Coronary artery (tissue), 2 donors: ENCODE results near the gene LRRC4C.

Experiments used
- DNase-seq: peaks from one replicate; pipeline ENCODE4 v3.0.0-alpha.2; 2017; ENCODE audit warnings: low spot score
- H3K27ac ChIP-seq, 2 donors: fragments of 200-600 bp; sonication (generic); one replicate each; pipeline ENCODE4 v1.5.1; 2016 to 2019
- H3K4me3 ChIP-seq: fragments of 200-600 bp; sonication (generic); 2 replicates; pipeline ENCODE4 v1.5.1; 2016; ENCODE audit warnings: mild to moderate bottlenecking, moderate library complexity
- CTCF ChIP-seq: fragments of 200-600 bp; sonication (generic); IDR thresholded peaks from one replicate; pipeline ENCODE4 v1.5.1; 2019; ENCODE audit warnings: antibody characterized with exemption

Gene LRRC4C

GRCh38 chr11:41316751-41317150 lies 142.7 kb downstream of the LRRC4C start:
- no peak for TF ChIP-seq CTCF
- Histone ChIP-seq H3K27ac (no peak overlapping the region), H3K4me3 (no peak overlapping the region)
- no peak for DNase-seq

GRCh38 chr11:41313226-41313625 lies 146.2 kb downstream of the LRRC4C start:
- no peak for DNase-seq
- Histone ChIP-seq H3K4me3 (no peak overlapping the region), H3K27ac (no peak overlapping the region)
- TF ChIP-seq CTCF = no peak

- TF ChIP-seq CTCF = no peak
- H3K27ac ChIP-seq = no peak overlapping the region
- DNase-seq = no peak
- H3K4me3 ChIP-seq = no peak overlapping the region
These were observed 149.7 kb downstream of the LRRC4C start for GRCh38 chr11:41309716-41310115.

GRCh38 chr11:41309111-41309522 lies 150.3 kb downstream of the LRRC4C start:
- Histone ChIP-seq H3K27ac (no peak overlapping the region), H3K4me3 (no peak overlapping the region)
- DNase-seq = no peak
- TF ChIP-seq CTCF = no peak

GRCh38 chr11:41308286-41308685 lies 151.2 kb downstream of the LRRC4C start:
- H3K27ac ChIP-seq = no peak overlapping the region
- DNase-seq = no peak
- H3K4me3 ChIP-seq = no peak overlapping the region
- TF ChIP-seq CTCF = no peak

GRCh38 chr11:41307296-41308080 lies 152.0 kb downstream of the LRRC4C start:
- H3K27ac ChIP-seq = no peak overlapping the region
- TF ChIP-seq CTCF = no peak
- no peak overlapping the region for H3K4me3 ChIP-seq
- DNase-seq = no peak

GRCh38 chr11:41306431-41306830 lies 153.0 kb downstream of the LRRC4C start:
- no peak for DNase-seq
- H3K4me3 ChIP-seq = no peak overlapping the region
- TF ChIP-seq CTCF = no peak
- no peak overlapping the region for H3K27ac ChIP-seq
